GM21528 (cell line): ENCODE data around the gene DHFR2.

Experiments used
- ATAC-seq: cut with Tn5 transposase; IDR thresholded peaks from one replicate; pipeline ENCODE4 v1.9.1; 2021; ENCODE audit warnings: mild to moderate bottlenecking, moderate library complexity; ENCODE audit not compliant: unreplicated experiment, low FRiP score

The DHFR2 gene

GRCh38 chr3:94011233-94011711, 51.4 kb downstream of the DHFR2 start:
- ATAC-seq = no peak

- ATAC-seq = no peak
Measured at GRCh38 chr3:94009608-94010007, 53.1 kb downstream of the DHFR2 start.

GRCh38 chr3:94008253-94008652, 54.5 kb downstream of the DHFR2 start:
- ATAC-seq = no peak
